ENCODE results near the gene PLEKHO1.

Gene PLEKHO1

DNA sequence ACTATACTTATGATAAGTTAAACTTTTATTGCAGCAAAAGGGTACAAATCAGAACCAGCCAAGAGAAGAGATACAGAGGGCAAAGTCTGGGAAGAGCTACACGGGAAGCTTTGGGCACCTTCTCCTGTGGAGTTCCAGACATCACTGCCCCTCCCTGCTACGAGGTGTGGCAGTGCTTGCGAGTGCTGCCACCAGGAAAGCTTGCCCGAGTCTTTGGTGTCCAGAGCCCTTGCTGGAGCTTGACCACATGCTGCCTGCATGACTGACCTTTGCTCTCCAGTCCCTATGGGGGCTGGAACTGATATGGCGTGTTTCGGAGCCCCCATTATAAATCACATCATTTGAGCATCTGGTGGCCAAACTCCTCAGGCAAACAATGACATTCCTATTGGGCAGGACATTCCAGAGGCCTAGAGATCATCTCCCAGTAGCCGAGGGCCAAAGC lies 23.4 kb downstream of the PLEKHO1 start:
- no peak for FAIRE-seq
- no peak for DNase-seq (ENCODE audit: insufficient read length, low spot score)
- TF ChIP-seq, protein P1, sequence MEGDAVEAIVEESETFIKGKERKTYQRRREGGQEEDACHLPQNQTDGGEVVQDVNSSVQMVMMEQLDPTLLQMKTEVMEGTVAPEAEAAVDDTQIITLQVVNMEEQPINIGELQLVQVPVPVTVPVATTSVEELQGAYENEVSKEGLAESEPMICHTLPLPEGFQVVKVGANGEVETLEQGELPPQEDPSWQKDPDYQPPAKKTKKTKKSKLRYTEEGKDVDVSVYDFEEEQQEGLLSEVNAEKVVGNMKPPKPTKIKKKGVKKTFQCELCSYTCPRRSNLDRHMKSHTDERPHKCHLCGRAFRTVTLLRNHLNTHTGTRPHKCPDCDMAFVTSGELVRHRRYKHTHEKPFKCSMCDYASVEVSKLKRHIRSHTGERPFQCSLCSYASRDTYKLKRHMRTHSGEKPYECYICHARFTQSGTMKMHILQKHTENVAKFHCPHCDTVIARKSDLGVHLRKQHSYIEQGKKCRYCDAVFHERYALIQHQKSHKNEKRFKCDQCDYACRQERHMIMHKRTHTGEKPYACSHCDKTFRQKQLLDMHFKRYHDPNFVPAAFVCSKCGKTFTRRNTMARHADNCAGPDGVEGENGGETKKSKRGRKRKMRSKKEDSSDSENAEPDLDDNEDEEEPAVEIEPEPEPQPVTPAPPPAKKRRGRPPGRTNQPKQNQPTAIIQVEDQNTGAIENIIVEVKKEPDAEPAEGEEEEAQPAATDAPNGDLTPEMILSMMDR (IDR thresholded peaks at IDR 0.05; ENCODE audit: insufficient read depth, missing control alignments), result no peak

DNA sequence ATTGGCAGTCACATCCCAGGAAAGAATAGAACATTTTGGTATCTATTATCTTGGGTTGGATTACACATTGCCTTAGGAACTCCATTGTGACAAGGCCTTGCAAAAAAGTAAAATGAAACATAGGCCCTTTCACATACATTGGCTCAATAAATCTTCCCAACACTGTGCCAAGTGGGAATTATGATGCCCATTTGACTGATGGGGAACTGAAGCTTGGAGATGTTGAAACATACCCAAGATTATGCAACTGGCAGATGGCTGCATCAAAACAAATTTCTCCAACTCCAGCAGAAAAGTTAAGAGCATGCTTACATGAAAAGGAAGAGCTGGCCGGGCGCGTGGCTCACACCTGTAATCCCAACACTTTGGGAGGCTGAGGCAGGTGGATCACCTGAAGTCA lies 26.9 kb downstream of the PLEKHO1 start:
- no peak for DNase-seq (ENCODE audit: insufficient read length, low spot score)
- FAIRE-seq, result no peak
- TF ChIP-seq, protein P1 (IDR thresholded peaks at IDR 0.05; ENCODE audit: insufficient read depth, missing control alignments), result no peak

DNA sequence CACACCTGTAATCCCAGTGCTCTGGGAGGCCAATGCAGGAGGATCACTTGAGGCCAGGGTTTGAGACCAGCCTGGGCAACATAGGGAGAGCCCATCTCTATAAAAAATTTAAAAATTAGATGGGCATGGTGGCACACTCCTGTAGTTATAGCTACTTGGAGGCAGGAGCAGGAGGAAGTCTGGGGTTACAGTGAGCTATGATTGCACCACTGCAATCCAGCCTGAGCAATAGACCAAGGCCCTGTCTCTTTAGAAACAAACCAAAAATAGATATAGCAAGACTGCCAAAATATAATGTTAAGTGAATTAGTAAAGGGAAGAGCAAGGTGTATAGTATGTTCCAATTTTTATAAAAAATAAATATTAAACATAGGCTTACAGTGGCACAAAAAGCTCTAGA lies 28.8 kb downstream of the PLEKHO1 start:
- DNase-seq (ENCODE audit: insufficient read length, low spot score), result no peak
- FAIRE-seq, result no peak
- TF ChIP-seq, protein P1 (IDR thresholded peaks at IDR 0.05; ENCODE audit: insufficient read depth, missing control alignments), result no peak

DNA sequence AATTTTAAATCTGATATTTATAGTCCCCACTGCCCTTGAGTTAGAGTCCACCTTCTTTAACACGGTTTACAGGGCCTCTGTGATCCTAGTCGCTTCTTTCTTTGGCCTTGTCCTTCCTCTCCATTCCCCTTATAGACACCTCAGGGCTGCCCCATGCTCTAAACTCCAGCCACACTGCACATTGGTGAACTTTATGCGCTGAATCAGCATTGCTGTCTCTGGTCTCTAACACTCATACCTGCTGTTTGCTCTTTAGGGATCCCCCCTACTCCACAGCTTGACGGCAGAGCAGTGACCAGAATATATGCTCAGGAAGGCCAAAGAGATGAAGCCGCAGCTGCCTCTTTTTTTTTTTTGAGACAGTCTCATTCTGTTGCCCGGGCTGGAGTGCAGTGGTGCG lies 30.2 kb downstream of the PLEKHO1 start:
- FAIRE-seq (no peak), DNase-seq (ENCODE audit: insufficient read length, low spot score) (no peak)
- TF ChIP-seq, protein P1 (IDR thresholded peaks at IDR 0.05; ENCODE audit: insufficient read depth, missing control alignments), result no peak

DNA sequence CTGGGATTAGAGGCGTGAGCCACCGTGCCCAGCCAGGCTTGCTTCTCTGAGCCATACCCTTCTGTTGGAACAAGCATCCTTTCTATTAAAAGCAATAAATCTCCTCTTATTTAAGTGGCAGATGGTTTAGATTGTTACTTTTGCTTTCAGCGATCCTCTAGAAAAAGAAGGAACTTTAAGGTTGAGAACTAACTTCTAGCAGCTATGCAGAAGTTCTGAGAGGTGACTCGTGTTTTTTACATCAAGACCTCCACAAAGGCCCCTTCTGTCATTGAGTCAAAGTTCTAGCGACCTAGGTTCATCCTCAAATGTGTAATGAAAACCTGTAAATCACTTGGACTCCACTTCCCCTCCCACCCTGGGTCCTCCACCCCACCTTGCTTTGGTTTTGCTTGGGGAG lies 30.8 kb downstream of the PLEKHO1 start:
- no peak for FAIRE-seq
- TF ChIP-seq, protein P1 (IDR thresholded peaks at IDR 0.05; ENCODE audit: insufficient read depth, missing control alignments), result no peak
- no peak for DNase-seq (ENCODE audit: insufficient read length, low spot score)

DNA sequence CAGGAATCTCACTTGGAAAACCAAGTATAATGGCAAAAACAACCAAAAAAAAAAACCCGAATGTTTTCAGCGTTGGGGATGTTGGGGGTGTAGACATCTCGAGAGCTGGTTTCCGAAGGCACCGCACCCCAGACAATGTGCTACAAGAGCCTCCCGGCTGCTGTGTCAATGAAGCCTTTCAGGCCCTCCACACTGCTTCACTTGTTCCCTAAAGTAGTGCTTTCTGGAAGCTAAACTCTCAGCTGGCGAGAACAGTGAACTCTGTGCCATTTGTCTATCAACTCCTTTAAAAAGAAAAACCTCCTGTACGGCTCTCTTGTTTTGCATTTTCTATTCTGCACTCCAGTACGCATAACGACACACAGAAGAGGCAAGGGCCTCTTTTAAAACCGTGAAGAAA lies 32.5 kb downstream of the PLEKHO1 start:
- TF ChIP-seq, protein P1 (IDR thresholded peaks at IDR 0.05; ENCODE audit: insufficient read depth, missing control alignments), result no peak
- FAIRE-seq, result no peak
- no peak for DNase-seq (ENCODE audit: insufficient read length, low spot score)

DNA sequence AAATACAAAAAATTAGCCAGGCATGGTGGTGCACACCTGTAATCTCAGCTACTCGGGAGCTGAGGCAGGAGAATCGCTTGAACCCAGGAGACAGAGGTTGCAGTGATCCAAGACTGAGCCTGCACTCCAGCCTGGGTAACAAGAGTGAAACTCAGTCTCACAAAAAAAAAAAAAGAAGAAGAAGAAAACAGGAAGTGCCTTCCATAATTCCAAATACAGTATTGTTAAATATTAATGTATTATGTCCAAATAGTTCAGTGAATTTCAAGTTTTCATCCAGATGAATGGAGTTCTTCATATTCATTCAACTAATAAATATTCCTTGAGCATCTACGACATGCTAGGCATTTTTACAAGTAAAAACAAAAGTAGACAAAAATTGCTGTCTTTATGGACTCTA lies 33.3 kb downstream of the PLEKHO1 start:
- DNase-seq (ENCODE audit: insufficient read length, low spot score) (no peak), FAIRE-seq (no peak)
- TF ChIP-seq, protein P1 (IDR thresholded peaks at IDR 0.05; ENCODE audit: insufficient read depth, missing control alignments), result no peak

All from D721Med (cell line).